HG02840 (cell line): ENCODE measurements around the gene GYPB.
"Not testable (repeated sequence)": the region's sequence is repeated elsewhere in the genome, so short reads cannot be mapped to it uniquely, and the experiment has no call there.

Experiments used
- ATAC-seq: cut with Tn5 transposase; IDR thresholded peaks from one replicate; pipeline ENCODE4 v1.9.1; 2021; ENCODE audit warnings: mild to moderate bottlenecking, moderate library complexity, moderate number of reproducible peaks; ENCODE audit not compliant: unreplicated experiment, low FRiP score

GYPB gene

GRCh38 chr4:143950967-143951366, 68.2 kb downstream of the GYPB start:
- not testable (repeated sequence) for ATAC-seq

GRCh38 chr4:143950185-143950584, 69.0 kb downstream of the GYPB start:
- ATAC-seq: not testable (repeated sequence)

GRCh38 chr4:143947493-143947892, 71.7 kb downstream of the GYPB start:
- not testable (repeated sequence) for ATAC-seq
